HCT116 (cell line): ENCODE data around the gene TIPARP.

Source experiments
- EZH2 ChIP-seq: fragments of 200-600 bp; sonication (generic); IDR thresholded peaks from 2 replicates; pipeline ENCODE4 v1.6.1; 2017; ENCODE audit warnings: antibody characterized with exemption, mixed run types
- FOSL1 ChIP-seq: IDR thresholded peaks from 2 replicates; pipeline ENCODE4 v1.6.1; 2012; ENCODE audit warnings: low read depth
- POLR2A ChIP-seq: IDR thresholded peaks from 2 replicates; pipeline ENCODE4 v1.7.0; 2011; ENCODE audit warnings: borderline replicate concordance; ENCODE audit not compliant: insufficient read depth, insufficient read length; ENCODE audit errors: extremely low read depth
- POLR2AphosphoS5 ChIP-seq: IDR thresholded peaks from 2 replicates; pipeline ENCODE4 v1.6.1; 2011; ENCODE audit warnings: mild to moderate bottlenecking, low read depth, low read length, moderate library complexity
- RAD21 ChIP-seq: IDR thresholded peaks from 2 replicates; pipeline ENCODE4 v1.6.1; 2012; ENCODE audit warnings: low read depth, mild to moderate bottlenecking
- SIN3A ChIP-seq: IDR thresholded peaks from 2 replicates; pipeline ENCODE4 v1.6.1; 2012; ENCODE audit warnings: low read depth
- SP1 ChIP-seq: IDR thresholded peaks from 2 replicates; pipeline ENCODE4 v1.6.1; 2012; ENCODE audit warnings: low read depth
- SRF ChIP-seq: IDR thresholded peaks from 2 replicates; pipeline ENCODE4 v1.6.1; 2012; ENCODE audit warnings: low read depth
- TCF7L2 ChIP-seq: IDR thresholded peaks from 2 replicates; pipeline ENCODE4 v1.7.0; 2011; ENCODE audit warnings: borderline replicate concordance, inconsistent platforms; ENCODE audit not compliant: insufficient read depth, insufficient read length; ENCODE audit errors: extremely low read depth
- YY1 ChIP-seq: IDR thresholded peaks from 2 replicates; pipeline ENCODE4 v1.6.1; 2011; ENCODE audit warnings: low read length, low read depth, moderate library complexity, mild to moderate bottlenecking; ENCODE audit not compliant: insufficient replicate concordance; ENCODE audit errors: extremely low read depth
- TF ChIP-seq, protein P1 (sequence below), 3 experiments: fragments of 200-600 bp in 1 of 3; sonication (generic) in 1 of 3; IDR thresholded peaks in 2 of 3; conservative IDR thresholded peaks in 1 of 3; 2 replicates each; pipeline ENCODE4 v1.5.1; 2012 to 2017; ENCODE audit warnings: low read depth in 2 of 3, low read length in 2 of 3, antibody characterized with exemption in 1 of 3, borderline replicate concordance in 1 of 3, control low read depth in 1 of 3, mild to moderate bottlenecking in 1 of 3, mixed read lengths in 1 of 3, mixed run types in 1 of 3, moderate library complexity in 1 of 3; ENCODE audit not compliant: insufficient read depth in 1 of 3
- TF ChIP-seq, protein P2 (sequence below): IDR thresholded peaks from 2 replicates; pipeline ENCODE4 v1.6.1; 2012; ENCODE audit warnings: low read depth
- TF ChIP-seq, protein P3 (sequence below): IDR thresholded peaks from 2 replicates; pipeline ENCODE4 v1.6.1; 2012

DNA sequence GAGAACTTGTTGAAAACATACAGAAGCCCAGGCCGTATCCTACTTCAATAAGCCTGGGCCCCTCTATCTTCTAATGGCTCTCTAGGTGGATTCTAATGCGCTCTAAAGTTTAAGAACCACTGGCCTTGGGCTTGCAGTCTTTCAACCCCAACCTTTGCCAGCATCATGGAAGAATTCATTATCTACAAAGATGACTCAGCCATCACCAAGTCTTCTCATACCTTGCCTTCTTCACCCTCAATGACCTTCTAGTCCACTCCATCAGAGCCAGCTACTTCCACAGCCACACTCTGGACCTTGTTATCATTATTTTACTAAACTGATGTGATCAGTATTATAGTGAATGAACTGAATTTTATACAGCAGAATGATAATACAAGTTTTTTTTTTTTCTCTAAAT is 16.9 kb upstream of the TIPARP start:
- TF ChIP-seq, protein P1, sequence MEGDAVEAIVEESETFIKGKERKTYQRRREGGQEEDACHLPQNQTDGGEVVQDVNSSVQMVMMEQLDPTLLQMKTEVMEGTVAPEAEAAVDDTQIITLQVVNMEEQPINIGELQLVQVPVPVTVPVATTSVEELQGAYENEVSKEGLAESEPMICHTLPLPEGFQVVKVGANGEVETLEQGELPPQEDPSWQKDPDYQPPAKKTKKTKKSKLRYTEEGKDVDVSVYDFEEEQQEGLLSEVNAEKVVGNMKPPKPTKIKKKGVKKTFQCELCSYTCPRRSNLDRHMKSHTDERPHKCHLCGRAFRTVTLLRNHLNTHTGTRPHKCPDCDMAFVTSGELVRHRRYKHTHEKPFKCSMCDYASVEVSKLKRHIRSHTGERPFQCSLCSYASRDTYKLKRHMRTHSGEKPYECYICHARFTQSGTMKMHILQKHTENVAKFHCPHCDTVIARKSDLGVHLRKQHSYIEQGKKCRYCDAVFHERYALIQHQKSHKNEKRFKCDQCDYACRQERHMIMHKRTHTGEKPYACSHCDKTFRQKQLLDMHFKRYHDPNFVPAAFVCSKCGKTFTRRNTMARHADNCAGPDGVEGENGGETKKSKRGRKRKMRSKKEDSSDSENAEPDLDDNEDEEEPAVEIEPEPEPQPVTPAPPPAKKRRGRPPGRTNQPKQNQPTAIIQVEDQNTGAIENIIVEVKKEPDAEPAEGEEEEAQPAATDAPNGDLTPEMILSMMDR (IDR thresholded peaks at IDR 0.05 in 2 of 3, conservative IDR thresholded peaks at IDR 0.05 in 1 of 3; ENCODE audit: borderline replicate concordance in 1 of 3, insufficient read depth in 1 of 3, low read depth in 2 of 3, low read length in 2 of 3): no peak
- no peak for TF ChIP-seq POLR2AphosphoS5
- TF ChIP-seq POLR2A: no peak
- TF ChIP-seq SP1: no peak
- TF ChIP-seq, protein P2, sequence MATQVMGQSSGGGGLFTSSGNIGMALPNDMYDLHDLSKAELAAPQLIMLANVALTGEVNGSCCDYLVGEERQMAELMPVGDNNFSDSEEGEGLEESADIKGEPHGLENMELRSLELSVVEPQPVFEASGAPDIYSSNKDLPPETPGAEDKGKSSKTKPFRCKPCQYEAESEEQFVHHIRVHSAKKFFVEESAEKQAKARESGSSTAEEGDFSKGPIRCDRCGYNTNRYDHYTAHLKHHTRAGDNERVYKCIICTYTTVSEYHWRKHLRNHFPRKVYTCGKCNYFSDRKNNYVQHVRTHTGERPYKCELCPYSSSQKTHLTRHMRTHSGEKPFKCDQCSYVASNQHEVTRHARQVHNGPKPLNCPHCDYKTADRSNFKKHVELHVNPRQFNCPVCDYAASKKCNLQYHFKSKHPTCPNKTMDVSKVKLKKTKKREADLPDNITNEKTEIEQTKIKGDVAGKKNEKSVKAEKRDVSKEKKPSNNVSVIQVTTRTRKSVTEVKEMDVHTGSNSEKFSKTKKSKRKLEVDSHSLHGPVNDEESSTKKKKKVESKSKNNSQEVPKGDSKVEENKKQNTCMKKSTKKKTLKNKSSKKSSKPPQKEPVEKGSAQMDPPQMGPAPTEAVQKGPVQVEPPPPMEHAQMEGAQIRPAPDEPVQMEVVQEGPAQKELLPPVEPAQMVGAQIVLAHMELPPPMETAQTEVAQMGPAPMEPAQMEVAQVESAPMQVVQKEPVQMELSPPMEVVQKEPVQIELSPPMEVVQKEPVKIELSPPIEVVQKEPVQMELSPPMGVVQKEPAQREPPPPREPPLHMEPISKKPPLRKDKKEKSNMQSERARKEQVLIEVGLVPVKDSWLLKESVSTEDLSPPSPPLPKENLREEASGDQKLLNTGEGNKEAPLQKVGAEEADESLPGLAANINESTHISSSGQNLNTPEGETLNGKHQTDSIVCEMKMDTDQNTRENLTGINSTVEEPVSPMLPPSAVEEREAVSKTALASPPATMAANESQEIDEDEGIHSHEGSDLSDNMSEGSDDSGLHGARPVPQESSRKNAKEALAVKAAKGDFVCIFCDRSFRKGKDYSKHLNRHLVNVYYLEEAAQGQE: no peak
- no peak for TF ChIP-seq SIN3A
- TF ChIP-seq RAD21: no peak
- TF ChIP-seq TCF7L2: no peak
- TF ChIP-seq YY1: no peak
- TF ChIP-seq, protein P3, sequence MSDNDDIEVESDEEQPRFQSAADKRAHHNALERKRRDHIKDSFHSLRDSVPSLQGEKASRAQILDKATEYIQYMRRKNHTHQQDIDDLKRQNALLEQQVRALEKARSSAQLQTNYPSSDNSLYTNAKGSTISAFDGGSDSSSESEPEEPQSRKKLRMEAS: no peak
- TF ChIP-seq FOSL1: no peak
- no peak for TF ChIP-seq EZH2
- no peak for TF ChIP-seq SRF
